Measurements from ENCODE around the gene MAP3K5. TPM values are rescaled to one million over a fixed set of nuclear protein-coding genes. Genes with fewer than 3 reads are reported as not detected.
"Not testable (repeated sequence)": the region's sequence is repeated elsewhere in the genome, so short reads cannot be mapped to it uniquely, and the experiment has no call there.

MAP3K5 gene
- polyA plus RNA-seq, 3 donors, result 6.0 to 8.4 (median 6.6) TPM

DNA sequence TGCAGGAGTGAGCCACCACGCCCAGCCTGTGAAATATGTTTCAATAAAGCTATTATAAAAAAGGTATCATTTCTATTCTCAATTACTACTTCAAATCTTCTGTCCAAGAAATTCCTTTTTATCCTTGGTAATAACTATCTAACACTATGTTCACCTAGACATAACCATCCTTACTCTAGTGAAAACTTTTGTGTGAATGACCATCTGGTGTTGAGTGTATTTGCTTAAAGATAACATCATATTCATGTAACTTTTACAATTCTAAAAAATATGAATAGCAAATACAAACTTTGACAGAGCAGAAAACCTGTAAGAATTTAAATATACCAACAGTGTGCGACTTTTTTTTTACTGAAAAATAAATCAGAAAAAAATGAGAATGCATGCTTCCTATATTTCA lies 96.9 kb downstream of the MAP3K5 start:
- no peak for DNase-seq

DNA sequence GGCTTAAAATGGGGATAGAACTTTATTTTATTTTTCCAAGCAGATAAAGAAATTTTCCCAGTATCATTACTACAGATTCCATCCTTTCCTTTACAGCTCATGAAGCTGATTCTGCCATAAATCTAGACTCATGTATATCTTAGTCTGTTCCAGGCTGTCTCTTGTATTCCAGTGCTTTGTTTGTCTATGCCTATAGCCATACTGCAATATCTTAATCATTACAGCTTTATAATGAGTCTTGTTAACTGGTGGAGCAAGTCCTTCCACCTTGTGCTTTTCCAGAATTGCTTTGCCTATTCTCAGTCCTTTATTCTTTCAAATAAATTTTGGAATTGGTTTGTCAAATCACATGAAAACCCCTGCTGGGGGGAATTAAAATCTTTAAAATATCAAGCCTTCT lies 99.2 kb downstream of the MAP3K5 start:
- DNase-seq, result no peak

DNA sequence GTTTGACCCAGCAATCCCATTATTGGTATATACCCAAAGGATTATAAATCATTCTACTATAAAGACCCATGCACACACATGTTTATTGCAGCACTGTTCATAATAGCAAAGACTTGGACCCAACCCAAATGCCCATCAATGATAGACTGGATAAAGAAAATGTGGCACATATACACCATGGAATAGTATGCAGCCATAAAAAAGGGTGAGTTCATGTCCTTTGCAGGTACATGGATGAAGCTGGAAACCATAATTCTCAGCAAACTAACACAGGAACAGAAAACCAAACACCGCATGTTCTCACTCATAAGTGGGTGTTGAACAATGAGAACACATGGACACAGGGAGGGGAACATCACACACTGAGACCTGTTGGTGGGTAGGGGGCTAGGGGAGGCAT lies 104.4 kb downstream of the MAP3K5 start:
- DNase-seq, result not testable (repeated sequence)

DNA sequence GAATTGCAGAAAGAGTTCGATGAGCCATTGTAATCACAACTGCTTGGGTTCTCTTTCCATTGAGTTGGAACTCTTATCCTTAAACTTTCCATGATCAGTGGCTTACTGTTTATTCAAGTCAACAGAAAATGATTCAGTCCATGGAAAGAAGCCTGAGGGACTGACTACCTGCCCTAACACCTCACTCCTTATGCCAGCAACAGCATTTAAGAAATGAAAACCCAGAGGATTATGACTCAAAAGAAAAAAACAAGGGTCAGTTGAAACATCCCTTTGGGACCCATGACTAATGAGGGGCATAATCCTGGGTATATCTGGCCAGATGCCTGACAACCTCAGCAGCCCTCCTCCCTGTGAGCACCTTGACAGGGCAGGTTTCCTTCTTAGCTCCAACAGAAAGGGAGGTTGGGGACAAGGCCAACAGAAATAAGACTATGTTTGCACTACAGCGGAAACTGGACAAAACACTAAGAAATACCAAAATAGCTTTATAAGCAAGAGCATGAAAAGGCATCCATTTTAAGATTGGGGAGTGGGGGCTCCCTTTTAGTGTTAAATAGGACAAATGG lies 106.7 kb downstream of the MAP3K5 start:
- DNase-seq, result no peak

DNA sequence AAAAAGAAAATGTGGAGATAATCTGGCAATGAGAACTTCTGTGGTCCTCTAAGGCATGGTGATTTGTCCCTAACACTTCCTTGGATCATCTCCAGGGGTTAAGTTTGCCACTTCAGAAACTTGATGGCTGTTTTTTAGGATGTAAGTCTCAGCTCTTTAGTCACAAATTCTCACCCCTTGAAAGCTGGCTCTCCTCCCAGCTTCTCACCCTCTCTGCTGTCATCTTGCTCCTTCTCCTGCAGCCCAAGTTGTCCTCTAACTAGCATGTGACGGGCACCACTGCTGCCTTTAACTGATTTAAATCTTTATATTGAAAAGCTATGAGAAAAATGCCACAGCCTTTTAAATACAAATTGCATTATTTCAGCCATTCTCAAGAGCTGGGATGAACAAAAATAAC lies 107.8 kb downstream of the MAP3K5 start:
- DNase-seq, result no peak

DNA sequence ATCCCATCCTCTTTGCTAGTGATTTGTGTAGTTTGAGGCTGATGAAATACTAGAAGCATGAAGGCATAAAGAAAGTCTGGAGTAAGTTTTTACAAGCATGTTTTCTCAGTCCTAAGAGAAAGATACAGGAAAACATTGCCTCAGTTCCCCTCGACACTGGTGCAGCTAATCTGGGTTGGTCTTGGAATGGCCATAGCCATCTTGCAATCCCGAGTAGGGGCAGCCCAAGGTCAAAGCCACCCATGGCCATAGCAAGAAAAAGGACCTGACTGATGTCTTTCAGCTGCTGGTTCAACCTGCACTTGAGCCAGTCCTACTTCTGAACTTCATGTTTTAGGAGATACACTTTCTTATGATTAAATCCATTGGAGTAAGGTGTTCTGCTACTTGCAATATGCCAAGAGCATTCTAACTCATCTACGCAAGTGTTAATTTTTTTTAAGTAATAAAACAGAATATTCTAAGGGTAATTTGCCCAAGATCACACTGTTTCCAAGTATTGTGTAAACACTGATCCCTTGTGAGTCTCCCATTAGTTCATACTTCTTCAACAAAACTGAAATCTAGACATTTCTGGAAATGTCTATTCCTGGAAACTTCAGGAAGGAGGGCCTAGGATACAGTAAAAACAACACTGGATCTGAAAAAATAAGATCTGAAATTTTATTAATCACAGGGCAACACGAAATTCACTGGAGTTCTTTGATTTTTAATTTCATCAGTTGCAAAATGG lies 108.9 kb downstream of the MAP3K5 start:
- no peak for DNase-seq

DNA sequence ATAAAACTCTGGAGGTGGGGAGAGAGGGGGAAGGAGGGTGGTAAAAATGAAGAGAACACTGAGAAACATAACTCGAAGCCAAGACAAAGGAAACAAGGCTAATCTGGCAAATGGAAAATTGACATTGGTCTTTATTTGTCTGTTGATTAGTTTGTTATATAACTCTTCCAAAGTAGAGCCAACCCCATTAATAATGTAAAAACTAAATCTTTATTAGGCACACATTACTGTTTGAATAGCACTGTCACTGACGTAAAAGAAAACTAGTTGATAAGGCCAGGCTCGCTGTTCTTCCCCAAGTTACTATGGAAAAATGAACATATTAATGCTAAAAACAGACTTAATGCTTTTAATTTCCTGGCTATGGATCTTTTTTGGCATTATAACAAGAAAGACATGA lies 110.0 kb downstream of the MAP3K5 start:
- DNase-seq, result no peak

DNA sequence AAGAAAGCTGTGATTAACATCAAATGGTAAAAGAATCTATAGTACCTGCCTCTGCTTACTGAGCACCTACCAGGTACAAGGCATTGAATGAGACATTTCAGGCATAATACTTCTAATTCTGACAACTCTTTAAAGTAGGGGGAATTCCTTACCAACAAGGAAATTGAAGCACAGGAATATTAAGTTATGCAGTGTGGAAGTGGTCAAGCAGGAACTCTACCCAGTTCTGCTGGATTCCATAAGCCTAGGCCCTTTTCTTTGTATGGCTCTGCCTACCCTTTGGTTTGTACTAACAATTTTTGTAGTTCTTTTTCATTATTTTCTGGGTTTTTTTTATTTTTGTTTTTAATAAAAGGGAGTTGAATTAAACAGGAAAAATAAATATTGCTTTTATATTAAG lies 114.5 kb downstream of the MAP3K5 start:
- peak; percentile 31 for DNase-seq

DNA sequence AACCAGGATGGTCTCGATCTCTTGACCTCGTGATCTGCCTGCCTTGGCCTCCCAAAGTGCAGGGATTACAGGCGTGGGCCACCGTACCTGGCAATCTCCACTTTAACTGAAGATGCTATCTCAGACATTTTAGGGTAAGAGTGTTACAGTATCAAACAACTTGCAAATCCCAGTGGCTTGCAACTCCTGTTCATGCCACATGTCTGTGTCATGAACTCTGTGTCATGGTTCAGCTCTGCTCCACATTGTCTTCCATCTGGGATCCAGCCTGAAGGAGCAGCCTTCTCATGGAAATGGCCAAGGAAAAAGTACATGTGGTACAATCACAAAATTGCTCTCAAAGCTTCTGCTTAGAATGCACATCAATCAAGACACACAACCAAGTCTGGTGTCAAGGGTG lies 114.9 kb downstream of the MAP3K5 start:
- DNase-seq, result no peak

DNA sequence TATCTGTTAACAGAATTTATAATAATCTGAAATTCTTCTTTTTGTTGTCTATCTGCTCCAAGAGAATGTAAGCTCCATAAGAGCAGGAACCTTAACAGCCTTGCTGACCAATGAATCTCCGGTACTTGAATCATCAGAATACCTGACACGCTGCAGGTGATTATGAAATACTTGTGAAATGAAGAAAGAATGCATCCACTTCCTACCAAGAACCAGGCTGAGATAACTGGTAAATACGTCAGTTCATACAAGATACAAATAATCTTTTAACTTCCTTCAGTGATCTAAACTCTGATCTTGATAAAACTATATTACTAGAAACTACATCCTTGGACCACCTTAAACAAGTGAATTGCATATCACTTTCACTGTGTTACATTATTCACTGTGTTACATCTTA lies 116.2 kb downstream of the MAP3K5 start:
- no peak for DNase-seq

DNA sequence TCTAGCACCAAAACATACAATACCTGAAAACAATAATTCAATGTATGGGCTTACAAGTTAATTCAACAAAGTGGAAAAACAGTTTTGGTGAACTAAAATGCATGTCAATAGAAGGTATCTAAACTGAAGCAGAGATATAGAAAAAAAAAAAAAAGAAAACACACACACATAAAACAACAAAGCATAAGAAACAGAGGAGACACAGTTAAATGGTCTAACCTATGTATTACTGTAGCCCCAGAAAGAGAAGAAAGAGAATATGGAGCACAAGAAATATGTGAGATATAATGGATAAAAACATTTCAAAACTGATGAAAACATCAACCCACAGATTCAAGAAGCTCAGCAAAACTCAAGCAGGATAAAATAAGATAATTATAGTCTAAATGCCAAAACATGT lies 118.7 kb downstream of the MAP3K5 start:
- no peak for DNase-seq

DNA sequence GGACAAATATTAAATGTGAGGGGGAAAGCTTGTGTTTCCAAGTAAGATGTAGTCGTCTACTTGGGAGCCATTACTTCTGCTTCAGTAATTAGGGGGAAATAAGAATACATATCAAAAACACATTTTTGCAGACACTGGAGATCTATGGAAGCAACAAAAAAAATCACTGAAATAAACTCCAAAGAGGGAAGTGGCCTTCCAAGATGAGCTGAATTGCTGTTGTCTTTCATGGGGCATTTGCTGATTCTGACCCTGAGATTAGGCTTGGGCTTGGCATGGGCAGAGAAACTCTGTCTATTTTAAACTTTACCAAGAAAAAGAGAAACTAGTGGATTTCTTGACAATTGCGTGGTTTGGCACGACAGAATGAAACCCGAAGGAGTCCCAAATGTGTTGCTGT lies 120.1 kb downstream of the MAP3K5 start:
- DNase-seq, result no peak

DNA sequence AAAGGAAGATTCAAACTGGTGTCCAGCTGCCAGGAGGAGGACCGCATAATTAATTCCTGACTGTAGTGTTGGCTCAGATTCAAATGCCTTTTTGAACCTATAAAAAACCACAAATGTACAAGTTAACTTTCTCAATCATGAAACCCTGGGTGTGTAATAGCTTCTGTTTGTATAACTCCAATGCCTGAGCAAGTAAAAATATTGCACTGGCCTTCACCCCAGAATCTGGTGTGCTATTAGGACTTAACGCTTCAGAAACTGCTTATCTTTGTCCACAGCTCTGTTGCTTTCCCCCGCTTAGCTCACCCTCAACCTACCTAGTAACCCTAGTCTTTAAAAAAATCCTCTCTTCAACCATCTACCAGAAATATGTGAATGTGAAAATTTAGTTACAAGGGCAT lies 123.0 kb downstream of the MAP3K5 start:
- DNase-seq, result peak; percentile 21

DNA sequence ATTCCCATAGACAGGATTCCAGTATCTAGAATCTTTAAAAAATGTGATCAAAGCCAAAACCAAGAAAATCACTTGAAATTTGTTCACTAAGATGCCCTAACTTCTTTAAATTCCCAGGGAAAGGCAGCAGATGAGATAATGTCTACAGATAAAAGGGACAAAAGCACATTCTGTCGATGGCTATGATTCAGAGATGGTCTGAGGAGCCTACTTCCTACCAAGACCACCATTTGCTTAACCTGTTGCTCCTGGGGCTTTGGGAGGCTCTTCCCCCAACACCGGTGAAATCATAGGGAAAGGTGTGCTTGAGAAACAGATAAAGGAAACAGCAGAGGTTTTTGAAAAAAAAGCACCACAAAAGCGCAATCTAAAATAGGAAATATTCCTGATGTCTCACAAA lies 123.7 kb downstream of the MAP3K5 start:
- DNase-seq, result no peak

DNA sequence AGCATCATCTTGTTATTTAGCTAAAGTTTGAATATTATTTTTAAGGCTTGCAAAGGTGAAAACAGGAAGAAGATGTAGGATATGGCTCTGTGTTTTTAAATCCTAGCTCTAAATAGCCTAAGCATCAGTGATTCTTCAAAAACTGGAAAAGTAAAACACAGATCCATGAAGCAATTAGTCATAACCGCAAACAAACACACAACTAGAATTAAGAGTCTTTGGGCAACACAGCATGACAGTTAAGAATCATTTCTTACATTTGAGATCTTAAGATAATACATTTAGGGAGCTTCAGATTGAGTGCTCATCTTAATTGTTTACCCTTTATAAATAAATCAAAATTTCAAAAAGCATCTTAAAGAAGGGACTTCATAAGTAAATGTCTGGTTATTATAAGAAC lies 126.2 kb downstream of the MAP3K5 start:
- DNase-seq, result no peak

DNA sequence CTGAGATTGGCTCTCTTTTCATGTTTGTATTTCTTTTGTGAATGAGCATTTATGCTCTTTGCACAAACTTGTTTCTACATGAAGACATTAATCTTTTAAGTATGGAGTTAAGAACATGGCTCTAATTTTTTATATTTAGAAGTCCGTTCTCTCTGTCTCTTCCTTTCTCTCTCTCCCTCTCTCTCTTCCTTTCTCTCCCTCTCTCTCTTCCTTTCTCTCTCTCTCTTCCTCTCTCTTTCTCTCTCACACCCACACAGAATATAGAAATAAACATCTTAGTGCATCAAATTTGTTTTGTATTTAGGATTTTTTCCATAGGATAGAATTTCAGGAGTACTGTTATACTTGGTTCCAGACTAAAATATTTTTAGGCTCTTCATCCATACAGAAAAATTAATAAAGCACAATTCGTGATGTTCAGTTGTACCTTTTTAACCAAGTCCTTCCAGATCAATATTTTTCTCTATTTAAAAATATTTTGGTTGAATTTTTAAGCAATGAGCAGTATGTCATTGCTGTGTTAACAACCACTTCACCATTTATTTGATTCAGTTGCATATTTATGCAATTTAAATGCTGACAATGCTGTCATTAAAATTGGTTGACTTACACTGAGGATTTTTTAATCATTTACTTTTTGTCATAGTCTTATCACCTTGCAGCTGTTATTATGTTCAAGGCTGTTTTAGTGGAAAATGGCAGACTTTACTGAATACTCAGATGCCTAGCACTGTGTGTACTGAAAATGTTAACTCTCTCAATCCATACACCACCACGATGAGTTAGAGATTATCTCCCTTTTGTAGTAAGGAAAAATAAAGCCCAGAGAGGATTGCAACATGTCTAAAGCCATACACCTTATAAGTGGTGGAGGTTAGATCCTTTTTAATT lies 129.7 kb downstream of the MAP3K5 start:
- DNase-seq, result no peak

DNA sequence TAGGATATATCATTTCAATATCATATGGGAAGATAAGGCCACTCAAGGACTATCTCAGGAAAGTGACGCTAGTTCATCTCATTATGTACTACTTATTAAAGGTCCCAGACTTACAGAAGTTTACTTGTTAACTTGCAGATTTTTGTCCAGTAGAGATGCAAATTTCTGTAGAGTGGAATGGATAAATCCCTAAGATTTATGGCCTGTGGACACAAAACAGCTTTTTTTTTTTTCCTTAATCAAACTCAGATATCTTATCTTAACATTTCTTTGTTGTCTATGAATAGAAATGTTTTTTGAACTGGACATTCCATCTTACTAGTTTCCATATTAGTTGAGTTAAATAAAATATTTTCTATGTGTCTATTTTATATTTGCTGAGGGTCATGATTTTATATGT lies 131.6 kb downstream of the MAP3K5 start:
- DNase-seq, result no peak

DNA sequence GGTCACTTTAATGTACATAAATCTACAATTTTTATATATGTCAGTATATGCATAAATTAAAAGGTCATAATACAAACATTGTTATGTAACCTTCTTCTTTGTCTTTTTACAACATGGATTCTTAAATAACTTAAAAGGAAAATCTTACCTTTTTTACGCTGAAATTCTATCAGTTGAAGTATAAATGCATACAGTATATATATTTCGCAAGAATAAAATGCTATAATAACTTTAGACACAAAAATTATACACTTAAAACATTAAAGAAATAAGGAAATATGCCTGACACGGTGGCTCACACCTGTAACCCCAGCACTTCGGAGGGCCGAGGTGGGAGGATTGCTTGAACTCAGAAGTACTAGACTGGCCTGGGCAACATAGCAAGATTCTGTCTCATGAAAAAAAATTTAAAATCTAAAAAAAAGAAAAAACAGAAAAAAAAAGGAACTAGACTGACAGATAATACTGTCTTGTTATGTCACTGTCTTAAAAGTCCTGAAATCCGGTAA lies 132.2 kb downstream of the MAP3K5 start:
- DNase-seq, result no peak

DNA sequence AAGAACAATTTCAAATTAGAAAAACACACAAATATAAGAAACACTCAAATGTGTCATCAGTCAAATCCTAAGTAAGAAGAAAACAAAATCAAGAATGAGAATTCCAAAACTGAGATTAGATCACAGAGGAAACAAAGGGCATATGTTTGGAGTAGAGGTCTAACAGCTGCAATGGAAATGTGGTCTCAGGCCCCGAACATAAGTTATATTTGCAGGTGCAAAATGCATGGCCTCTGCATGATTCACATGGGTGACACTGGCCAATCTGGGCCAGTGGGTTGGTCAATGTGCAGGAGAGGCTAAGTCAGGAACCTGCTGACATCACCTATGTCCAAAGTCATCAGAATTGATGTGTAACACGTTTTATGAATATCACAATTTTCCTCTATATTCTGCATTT lies 133.6 kb downstream of the MAP3K5 start:
- no peak for DNase-seq

DNA sequence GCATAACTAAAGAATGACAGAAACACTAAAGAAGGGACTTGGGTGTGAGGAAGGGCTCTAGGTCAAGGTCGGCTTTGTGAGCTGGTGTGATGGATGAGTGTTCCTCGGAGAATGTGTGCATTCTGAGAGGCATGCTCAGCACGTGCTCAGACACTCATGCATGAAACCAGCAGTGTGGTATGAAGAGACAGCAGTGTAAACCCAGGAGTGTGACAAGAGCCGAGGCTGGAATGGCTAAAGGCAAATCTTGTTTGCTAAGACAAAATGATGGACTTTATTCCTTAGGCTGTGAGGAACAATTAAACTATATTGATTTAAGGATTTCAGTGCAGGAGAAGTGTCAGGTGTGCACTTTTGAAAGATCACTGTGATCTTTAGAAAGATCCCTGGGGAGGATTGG lies 134.6 kb downstream of the MAP3K5 start:
- no peak for DNase-seq

DNA sequence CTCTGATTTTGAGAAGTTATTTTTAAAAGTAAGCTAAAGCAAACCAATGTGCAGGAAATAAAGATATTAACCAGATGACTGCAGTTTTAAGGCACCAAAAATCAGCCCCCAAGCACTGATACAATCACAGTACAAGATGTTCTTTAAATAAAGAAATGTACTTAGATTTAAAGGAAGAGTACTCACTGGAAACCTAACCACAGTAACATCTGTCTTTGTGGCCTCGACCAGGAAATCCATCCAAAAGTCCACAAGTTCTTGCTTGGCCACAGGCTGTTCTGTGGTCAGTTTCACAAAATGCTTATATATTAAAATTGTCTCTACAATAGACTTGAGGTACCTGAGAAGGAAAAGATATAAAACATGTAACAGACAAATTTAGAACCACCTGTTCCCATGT lies 136.2 kb downstream of the MAP3K5 start:
- DNase-seq, result no peak

DNA sequence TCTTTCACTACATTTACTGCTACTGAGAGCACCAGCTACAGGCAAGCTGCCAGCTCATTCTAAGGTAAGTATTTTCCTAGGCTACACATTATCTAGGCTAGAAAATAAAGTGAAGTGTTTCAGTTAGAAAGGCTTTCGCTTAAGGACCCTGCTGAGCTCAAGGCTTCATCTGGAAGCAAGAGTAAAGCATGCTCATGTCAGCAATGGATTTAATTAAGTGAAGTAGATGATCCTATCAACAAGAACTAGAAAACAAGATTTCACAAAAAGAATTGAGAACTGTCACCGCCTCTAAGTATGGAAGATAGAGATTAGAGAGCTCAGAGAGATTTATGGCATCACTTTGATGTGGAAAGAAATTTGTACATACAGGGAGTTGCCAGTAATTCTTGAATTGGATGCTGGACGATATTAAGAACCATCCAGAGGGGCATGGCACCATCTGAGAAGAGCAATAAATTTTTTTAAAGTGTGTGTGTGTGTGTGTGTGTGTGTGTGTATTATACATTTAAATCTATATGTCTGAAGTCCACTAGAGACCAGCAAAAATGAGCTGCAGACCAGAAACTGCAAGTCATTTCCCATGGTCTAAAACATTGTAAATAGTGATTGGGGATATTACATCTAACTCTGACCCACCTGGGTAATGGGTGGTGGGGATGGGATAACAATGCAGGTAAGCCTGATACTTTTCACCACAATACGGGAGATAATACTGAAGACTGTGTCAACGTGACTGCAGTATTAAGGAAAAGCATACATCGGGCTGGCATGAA lies 136.8 kb downstream of the MAP3K5 start:
- DNase-seq, result no peak
